22Rv1 (cell line): ENCODE measurements around the gene PTPDC1.

Experiments used
- ZFX ChIP-seq: fragments of 450-650 bp; IDR thresholded peaks from 2 replicates; pipeline ENCODE4 v1.6.1; 2017; ENCODE audit warnings: antibody characterized with exemption, borderline replicate concordance
- TF ChIP-seq, protein P1 (sequence below): fragments of 450-650 bp; IDR thresholded peaks from 2 replicates; pipeline ENCODE4 v1.5.1; 2017; ENCODE audit warnings: mild to moderate bottlenecking

- TF ChIP-seq, protein P1, sequence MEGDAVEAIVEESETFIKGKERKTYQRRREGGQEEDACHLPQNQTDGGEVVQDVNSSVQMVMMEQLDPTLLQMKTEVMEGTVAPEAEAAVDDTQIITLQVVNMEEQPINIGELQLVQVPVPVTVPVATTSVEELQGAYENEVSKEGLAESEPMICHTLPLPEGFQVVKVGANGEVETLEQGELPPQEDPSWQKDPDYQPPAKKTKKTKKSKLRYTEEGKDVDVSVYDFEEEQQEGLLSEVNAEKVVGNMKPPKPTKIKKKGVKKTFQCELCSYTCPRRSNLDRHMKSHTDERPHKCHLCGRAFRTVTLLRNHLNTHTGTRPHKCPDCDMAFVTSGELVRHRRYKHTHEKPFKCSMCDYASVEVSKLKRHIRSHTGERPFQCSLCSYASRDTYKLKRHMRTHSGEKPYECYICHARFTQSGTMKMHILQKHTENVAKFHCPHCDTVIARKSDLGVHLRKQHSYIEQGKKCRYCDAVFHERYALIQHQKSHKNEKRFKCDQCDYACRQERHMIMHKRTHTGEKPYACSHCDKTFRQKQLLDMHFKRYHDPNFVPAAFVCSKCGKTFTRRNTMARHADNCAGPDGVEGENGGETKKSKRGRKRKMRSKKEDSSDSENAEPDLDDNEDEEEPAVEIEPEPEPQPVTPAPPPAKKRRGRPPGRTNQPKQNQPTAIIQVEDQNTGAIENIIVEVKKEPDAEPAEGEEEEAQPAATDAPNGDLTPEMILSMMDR = no peak
- no peak for TF ChIP-seq ZFX
Measured at GRCh38 chr9:94081864-94082463, 2.3 kb upstream of the PTPDC1 start.
